EH (cell line): ENCODE measurements around the gene RXRG.
A peak's percentile ranks its signal among the peaks of the same experiment; 100 is the strongest.
"Not testable (repeated sequence)": the region's sequence is repeated elsewhere in the genome, so short reads cannot be mapped to it uniquely, and the experiment has no call there.

Source experiments
- DNase-seq: peaks from one replicate; pipeline ENCODE4 v3.0.0-alpha.2; 2015; ENCODE audit warnings: low read depth

RXRG gene

DNA sequence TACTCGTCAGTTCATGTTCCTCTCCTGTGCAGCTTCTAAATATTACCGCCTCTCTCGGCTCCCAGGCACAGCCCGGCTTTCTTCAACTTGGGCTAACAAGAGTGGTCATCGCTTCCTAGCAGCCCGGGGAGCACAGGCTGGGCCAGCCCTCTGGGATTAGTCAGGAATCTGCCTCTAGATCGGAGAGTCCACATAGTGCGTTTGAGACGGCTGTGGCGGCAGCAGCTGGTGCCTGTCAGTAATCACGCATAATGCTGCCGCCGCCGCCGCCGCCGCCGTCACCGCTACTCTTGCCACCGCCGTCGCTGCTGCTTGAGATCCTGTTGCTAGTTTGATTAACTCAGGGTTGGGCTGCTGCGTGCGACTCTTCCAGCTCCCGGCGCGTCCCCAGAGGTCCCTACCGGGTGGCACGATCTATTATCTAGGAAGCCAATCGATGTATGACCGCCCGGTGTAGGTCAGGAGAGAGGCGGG, at the start of gene RXRG:
TSS of gene RXRG (minus strand) at position 230 of the 474 bp plus-strand sequence. CDS start 233 bp downstream, outside the sequence.
- peak; percentile 0 for DNase-seq

DNA sequence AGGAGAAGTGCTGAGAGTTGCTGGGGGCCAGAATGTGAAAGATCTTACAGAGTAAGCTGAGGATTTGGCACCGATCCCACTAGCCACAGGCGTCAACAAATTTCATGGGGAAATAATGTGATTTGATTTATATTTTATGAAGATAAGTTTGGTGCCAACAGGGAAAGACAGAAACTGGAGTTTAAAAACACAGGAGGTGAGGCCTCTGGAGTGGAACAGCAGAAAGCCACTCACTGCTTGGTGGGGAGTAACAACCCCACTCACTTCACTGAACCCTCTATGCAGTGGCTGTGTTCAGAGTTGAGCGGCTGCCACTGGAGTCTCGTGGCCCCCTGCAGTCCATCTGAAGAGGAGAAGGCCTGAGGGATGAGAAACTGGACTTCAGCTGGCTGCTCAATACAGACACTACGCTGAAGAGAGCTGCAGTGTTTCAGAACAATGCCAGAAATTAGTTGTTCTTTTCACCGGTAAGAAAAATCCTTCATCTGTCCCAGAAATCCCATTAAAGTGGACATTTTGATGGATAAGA, 48.0 kb upstream of the RXRG start:
- DNase-seq: no peak

DNA sequence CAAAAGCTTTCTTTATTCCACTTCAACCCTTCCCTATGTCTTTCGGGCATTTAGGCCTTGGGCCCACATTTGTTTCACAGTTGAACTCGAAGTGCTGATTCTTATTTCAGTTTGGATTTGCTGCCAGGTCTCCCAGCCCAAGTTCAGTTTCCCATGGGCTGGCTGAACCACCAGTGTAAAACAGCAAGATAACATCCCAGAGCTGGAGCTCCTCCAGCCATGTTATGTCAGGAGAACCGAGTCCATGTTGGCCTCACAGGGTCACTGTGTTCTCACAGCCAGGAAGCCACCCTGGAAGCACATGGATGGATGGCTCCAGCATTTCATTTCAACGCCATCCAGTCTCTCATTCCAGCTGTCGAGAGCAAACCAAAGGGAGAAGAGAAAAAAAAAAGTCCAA, 45.2 kb upstream of the RXRG start:
- DNase-seq: no peak

DNA sequence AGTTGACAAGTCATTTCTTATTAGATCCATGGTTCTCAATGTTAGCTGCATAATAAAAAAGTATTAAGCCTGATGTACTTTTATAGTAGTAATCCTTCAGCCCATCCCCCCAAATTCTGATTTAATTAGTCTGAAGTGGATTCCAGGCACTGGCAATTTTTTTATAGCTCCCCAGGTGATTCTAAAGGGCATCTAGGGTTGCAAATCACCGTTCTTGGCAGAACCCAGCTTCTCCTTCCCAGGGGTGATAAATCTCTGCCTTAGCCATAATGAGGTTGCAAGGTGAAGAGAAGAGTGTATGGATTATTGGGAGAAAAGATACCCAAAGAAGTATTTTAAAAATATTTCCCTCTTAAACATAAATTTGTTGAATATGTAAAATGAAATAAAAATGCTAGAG, 43.0 kb upstream of the RXRG start:
- DNase-seq: no peak

DNA sequence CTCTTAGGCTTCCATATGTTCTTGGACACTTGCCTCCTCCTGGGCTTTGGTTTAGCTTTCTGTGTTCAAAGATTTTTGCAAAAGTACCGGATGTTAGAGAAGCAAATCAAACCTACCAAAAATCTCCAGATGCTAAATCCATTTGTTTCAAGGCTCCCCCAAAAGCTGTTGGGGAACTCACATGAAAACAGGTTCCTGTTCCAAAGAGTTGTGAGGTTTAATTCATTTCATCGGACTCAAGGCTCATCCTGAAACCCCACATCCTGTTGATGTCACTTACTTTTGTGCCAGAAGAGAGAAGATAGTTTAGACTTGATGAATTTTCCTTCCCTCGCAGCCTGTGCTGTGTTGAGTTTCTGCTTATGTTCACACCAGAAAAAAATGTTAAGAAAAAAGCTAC, 41.7 kb upstream of the RXRG start:
- DNase-seq: no peak

DNA sequence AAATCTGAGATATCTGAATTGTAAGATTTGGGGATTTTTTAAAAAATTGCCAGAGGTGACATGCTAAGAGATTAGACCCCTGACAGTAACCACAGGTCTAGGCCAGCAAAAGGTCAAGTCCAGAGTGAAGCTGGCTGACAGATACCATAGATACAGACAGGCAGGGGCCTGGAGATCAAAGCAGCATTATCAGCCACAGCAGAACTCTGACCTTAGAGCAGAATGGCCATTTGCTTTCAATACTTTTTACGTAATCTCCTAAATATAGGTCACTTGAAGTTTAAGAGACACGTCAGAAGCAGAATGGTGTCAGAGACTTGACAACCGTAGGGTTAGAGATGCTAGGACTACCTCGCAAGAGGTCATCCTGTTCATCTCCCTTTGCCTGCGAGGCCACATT, 40.8 kb upstream of the RXRG start:
- DNase-seq: no peak

DNA sequence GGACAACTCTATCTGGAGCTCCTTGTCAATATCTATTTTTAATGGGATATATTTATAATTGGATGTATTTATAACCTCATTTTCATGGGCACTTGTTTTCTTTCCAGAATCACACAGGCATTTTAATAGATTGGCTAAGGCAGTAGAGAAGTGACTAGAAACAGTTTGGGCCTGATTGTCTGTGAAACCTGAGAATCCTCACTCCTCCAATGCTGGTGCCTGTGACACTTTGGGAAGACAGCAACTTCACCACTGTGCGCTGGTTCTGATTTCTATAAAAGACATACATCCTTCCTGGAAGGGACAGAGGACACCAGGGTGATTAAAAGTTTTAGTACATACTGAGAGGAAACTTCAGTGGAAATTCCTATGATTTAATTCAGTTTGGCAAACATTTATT, 39.6 kb upstream of the RXRG start:
- DNase-seq: no peak

DNA sequence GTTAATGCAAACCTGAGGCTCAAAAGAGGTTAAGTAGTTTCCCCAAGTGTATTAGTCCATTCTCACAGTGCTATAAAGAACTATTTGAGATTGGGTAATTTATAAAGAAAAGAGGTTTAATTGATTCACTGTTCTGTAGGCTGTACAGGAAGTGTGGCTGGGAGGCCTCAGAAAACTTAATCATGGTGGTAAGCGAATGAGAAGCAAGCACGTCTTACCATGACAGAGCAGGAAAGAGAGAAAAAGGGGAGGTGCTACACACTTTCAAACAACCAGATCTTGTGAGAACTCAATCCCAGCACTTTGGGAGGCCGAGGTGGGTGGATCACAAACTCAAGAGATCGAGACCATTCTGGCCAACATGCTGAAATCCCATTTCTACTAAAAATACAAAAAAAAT, 38.5 kb upstream of the RXRG start:
- DNase-seq: no peak

DNA sequence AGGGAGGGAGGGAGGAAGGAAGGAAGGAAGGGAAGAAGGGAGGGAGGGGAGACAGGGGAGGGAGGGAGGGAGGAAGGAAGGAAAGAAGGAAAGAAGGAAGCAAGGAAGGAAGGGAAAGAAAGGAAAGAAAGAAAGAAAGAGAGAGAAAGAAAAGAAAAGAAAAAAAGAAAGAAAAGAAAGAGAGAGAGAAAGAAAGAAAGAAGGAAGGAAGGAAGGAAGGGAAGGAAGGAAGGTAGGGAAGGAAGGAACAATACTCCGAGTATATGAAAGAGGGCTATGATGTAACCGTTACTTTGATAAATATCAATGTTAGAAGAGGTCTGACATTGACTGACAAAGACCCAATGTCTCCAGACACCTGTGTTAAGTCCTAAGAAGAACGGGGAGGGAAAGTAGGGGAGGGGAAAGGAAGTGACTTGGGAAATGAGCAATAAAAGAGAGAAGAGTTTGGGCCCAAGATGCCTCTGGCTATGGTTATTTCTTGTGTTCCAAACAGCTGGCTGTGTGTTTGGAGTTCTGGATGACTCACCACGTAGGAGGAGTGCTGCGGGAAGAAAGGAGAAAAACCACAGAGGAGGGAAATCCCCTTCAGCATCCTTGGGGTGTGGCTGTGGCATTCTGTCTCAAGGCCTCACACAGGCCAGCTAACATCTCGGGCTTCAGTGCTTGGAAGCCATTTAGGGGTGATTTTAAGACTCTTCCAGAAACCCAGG, 37.0 kb upstream of the RXRG start:
- DNase-seq: peak; percentile 77

DNA sequence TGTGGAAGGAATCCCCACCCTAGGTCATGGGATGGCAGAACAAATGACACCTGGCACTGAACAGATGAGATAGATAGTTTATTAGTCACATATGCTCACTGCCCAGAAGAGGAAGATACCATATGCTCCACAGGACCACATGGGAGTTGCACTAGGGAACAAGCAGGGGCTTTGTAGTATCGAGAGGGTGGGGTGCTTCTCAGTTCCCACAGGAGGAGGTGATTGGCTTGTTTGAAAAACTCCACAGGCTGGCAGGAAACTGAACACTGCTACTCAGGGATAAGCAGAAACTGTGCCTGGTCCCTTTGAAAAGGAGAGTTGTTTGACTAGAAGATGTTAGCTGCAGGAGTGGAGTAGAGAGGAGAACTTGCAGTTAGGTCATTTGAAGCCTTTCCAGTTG, 31.9 kb upstream of the RXRG start:
- no peak for DNase-seq

DNA sequence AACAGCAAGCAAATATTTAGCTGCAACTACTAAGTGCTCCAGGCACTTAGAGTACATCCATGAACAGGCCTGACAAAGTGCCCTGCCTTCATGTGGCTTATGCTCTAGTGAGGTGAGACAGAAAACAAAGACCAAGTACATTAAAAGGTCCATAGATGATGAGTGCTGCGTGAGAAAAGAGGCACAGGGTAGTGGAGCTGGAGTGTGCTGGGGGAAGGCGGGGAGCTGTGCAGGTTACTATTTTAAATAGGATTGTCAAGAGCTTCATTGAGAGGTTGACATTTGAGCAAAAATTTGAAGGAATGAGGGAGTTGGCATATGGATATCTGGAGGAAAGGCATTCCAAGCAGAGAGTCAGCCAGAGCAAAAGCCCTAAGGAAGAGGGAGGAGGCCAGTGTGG, 29.3 kb upstream of the RXRG start:
- DNase-seq: no peak

DNA sequence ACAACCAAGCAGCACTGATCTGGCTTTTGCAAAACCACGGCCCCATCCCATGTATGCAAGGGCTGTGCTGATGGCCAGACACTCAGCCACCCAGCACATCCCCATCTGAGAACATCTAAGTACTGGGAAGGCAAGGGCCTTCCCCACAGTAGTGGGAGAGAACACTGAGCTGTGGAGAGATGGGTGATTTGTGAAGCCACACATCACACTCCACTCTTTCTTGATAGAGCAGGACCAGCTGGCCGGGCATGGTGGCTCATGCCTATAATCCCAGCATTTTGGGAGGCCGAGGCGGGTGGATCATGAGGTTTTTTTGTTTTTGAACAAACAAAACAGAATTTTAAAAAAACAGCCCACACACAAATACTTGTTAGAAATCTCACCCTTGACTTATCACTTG, 28.2 kb upstream of the RXRG start:
- no peak for DNase-seq

DNA sequence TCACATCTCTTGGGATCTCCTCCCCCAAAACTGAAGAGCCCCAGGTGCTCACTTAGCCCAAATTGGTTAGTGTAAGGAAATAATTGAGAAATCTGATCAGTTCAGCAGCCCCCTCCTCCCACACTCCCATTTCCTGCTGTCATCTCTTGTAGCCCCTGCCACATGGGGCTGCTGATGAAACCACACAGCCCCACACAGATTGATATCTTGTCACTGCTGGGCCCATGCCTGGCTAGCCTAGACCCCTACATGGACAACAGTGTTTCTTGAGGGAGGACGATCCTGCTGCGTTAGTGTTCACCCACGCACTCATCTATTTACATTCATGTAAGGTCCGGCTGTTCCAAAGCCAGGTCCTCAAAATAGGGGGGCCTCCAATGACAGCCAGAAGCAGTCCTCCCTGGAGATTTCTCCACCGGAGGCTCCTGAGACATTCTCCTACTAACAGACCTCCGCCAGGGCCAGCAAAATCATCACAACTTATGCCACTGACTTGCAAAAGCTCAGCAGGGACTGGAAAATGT, 23.9 kb upstream of the RXRG start:
- DNase-seq: no peak

DNA sequence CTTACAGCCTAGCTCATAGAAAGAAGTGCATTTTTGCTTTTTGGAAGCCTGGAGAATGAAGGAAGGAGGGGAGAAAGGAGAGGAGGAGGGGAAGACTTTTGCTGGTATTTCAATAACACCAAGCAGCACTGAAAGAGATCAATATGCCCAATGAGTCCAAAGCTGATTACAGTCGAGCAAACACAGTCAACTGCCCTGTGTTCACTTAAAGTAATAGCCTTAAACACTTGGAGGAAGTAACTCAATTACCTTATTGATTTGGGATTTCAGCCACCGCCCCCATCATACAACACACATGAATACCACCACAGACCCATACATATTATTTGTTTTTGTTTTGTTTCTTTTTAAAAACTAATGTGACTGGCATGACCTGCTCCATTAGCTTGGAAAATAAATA, 23.3 kb upstream of the RXRG start:
- no peak for DNase-seq

DNA sequence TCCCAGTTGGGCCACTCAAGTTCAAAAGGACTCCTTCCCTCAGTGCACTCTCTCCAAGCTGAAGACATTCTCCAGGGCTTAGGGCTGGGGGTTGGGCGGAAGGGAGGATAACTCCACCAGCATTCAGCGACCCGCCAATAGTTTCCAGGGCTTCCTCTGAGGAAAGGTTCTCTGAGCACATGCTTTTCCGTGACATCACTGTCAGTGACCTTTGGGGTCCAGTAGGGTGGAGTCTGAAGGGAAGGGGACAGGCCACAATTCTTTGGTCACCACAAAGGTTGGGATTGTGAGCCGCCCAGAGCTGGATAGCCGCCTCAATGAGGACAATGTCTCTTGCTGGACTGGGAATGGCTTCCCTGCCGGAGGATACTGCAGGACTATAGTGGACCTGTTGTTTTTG, 22.8 kb upstream of the RXRG start:
- no peak for DNase-seq

DNA sequence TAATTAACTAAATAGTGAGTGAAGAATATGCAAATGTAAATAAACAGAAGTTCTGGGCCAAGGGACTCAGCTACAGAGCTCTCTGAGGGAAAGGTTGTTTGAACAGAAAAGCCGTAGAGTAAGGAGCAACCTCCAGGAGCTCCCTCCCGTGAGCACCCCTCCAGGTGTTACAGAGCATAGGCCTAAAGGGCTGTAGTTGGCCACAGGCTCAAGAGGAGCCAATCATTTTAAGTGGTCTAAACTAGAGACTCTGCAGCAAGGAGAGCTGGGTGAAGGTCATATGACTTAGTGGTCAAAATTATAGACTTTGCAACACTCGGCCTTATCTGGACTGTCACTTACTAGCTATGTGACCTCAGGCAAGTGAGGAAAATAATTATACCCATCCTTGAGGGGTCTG, 19.1 kb upstream of the RXRG start:
- DNase-seq: no peak

DNA sequence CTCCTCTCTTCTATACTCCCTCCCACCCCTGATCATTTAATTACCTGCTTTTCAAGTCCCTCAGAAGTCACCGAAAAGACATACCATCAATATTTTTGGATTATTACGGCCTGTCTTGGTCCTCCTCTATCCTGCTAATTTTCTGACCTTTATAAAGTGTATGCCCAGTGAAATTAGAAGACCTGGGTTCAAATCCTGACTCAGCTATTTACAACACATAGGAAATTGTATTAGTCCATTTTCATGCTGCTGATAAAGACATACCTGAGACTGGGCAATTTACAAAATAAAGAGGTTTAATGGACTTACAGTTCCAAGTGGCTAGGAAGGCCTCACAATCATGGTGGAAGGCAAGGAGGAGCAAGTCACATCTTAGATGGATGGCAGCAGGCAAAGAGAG, 14.8 kb upstream of the RXRG start:
- DNase-seq: not testable (repeated sequence)

DNA sequence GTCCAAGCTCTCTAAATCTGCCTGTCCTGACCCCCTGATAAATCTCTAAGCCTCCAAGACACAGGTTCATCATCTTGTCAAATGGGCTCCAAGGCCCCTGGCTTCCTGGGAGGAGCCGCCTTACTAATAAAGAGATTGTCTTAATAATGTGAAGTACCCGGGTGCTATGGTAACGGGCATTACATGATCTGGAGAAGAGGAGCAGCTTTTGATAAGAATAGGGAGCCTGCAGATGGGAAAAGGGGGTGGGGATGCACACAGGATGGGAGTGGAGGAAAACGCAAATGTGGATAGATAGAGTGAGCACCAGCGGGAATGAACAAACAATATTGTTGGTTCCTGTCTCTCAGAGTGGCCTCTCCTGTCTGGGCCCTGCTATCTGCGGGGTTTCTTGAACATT, 11.9 kb upstream of the RXRG start:
- DNase-seq: no peak

DNA sequence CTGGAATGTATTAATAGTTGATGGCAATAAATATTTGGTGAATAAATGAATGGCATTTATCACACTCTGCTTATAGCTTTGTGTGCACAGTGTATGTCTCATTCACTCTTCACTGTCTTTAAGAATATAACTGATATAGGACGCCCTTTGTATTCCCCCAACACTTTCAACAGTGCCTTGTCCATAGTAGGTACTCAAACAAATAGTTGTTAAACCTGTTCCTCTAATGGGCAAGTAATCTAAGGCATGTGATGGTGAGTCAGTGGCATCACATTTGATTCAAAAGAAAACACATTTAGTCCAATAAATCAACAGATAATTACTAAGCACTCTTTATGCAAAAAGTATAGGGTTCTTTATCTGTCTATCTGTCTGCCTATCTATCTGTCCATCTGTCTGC, 11.2 kb upstream of the RXRG start:
- no peak for DNase-seq

DNA sequence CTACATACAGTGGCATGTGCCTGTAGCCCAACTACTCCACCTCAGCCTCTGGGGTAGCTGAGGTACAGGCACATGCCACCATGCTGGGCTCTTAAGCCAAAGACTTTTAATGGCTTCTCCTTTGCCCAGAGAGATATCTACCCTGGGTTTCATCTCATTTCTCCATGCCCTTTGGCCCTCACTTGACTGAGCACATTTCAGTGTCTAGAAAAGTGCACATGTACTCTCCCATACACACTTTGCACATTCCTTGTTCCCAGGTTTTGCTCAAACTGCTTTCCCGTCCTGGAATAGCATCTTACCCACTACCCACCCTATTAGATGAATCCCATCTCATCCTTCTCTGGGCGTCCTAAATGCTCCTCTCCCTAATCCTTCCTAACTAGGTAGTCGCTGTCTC, 10.2 kb upstream of the RXRG start:
- DNase-seq: no peak

DNA sequence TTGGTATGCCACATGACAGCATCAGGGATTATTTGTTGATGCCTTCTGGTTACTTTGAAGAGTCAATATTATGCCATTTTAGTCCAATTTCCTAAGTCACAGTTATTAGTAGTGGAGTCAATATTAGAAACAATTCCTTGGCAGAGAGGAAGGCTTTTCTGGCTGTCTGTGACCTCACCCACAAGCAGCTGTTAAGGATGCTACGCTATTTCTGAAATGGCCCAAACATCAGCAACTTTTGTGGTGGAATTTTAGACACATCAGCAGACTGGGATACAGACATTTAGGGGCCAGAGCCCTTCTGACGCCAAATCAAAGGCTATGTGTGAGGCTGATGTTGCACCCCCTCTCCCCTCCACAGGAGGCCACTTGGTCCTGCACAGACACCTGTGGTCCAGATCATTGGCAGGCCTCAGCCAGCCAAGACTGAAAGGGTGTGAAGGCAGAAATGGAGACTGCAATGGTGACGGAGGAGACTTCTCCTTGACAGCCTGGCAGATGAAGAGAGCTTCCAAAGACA, 9.2 kb upstream of the RXRG start:
- DNase-seq: no peak

DNA sequence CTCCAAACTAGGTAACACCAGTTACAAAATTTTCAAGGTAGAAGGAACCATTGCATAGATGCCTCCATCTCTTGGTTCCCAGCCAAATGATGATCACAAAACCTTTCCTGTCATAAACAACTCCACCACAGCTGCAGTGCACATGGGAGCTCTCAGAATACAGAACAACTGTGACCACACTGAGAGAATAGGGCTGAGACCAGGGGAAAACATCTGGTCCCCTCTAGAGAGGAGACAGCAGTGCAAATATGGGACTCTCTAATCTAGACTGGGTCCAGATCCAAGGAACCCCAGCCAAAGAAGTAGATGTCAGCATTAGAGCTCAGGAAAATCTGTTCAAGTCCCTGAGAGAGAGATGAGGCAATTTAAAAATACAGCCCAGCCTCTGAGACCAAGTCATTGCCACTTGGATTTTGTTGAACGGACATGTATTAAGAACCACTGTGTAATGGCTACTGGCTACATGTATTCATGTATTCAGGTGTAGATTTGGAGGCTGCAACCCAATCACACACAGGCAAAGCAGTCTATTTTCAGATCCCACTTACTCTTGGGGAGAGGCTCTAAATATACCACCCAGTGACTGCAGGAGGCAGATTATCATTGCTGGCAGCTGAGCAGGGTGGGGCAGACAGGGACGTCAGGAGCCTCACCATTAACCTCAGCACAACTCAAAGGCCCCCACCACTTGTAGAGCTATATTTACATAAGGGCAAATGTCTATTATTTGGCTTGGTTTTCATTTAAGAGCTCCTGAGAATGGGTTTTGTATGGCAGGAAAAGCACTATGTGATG, 7.6 kb upstream of the RXRG start:
- DNase-seq: no peak

DNA sequence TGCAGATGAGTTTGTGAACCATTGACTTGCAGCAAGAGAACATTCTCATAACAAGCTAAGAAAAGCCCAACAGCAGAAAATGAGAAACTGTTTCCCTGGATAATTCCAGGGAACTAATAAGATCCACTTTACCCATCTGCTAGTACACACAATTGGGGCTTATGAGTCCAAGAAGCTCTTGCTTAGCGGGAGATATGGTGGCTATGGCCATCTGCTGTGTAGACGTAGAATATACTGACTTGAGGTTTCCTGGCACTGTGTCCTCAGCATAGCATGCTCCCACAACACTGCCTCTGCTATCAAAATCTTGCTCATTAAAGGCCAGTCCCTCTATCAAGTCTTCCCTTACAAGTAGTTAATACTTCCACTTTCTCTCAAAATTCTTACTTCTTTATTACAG, 6.8 kb upstream of the RXRG start:
- DNase-seq: no peak
